ENCODE measurements around the gene PLSCR5.

Gene PLSCR5

GRCh38 chr3:146626403-146627122 lies 21.4 kb upstream of the PLSCR5 start:
- ChIA-PET POLR2A (no interaction called here), CTCF (interaction anchor here (0.7 kb wide), 1 partner anchor 37 kb away, joined by 3 read pairs; no protein-coding TSS in a partner anchor)
- TF ChIP-seq, protein P1, sequence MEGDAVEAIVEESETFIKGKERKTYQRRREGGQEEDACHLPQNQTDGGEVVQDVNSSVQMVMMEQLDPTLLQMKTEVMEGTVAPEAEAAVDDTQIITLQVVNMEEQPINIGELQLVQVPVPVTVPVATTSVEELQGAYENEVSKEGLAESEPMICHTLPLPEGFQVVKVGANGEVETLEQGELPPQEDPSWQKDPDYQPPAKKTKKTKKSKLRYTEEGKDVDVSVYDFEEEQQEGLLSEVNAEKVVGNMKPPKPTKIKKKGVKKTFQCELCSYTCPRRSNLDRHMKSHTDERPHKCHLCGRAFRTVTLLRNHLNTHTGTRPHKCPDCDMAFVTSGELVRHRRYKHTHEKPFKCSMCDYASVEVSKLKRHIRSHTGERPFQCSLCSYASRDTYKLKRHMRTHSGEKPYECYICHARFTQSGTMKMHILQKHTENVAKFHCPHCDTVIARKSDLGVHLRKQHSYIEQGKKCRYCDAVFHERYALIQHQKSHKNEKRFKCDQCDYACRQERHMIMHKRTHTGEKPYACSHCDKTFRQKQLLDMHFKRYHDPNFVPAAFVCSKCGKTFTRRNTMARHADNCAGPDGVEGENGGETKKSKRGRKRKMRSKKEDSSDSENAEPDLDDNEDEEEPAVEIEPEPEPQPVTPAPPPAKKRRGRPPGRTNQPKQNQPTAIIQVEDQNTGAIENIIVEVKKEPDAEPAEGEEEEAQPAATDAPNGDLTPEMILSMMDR (IDR thresholded peaks at IDR 0.05; ENCODE audit: insufficient read depth, low read length, missing control alignments), result no peak
- DNase-seq (ENCODE audit: low read depth, low spot score), result no peak
- H3K4me3 ChIP-seq (ENCODE audit: low read depth, low read length), result no peak overlapping the region

GRCh38 chr3:146625186-146625775 lies 20.1 kb upstream of the PLSCR5 start:
- no peak for DNase-seq (ENCODE audit: low read depth, low spot score)
- POLR2A ChIA-PET, result no interaction called here
- H3K4me3 ChIP-seq (ENCODE audit: low read depth, low read length), result no peak overlapping the region
- TF ChIP-seq, protein P1 (IDR thresholded peaks at IDR 0.05; ENCODE audit: insufficient read depth, low read length, missing control alignments), result no peak
- CTCF ChIA-PET, result no interaction called here

GRCh38 chr3:146621723-146622122 lies 16.6 kb upstream of the PLSCR5 start:
- no peak overlapping the region for H3K4me3 ChIP-seq (ENCODE audit: low read depth, low read length)
- TF ChIP-seq, protein P1 (IDR thresholded peaks at IDR 0.05; ENCODE audit: insufficient read depth, low read length, missing control alignments), result no peak
- ChIA-PET POLR2A (no interaction called here), CTCF (interaction anchor here (0.6 to 2.4 kb wide), 7 partner anchors 9 to 32 kb away, joined by 3 to 8 read pairs (median 5); no protein-coding TSS in a partner anchor)
- DNase-seq (ENCODE audit: low read depth, low spot score), result no peak

DNA sequence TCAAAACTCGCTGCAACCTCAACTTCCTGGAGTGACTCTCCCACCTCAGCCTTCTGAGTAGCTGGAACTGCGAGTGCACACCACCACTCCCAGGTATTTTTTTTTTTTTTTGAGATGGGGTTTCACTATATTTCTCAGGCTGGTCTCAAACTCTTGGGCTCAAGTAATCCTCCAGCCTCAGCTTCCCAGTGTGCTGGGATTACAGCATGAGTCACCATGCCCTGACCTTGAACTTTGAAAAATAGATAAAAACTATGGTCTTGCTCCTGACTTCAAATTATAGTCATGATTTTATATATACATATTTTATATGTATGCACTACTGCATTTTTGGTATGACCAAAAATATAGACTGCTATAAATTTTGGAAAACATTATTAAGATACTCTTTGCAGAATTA lies 6.9 kb upstream of the PLSCR5 start:
- ChIA-PET POLR2A (no interaction called here), CTCF (no interaction called here)
- no peak overlapping the region for H3K4me3 ChIP-seq (ENCODE audit: low read depth, low read length)
- DNase-seq (ENCODE audit: low read depth, low spot score), result no peak
- TF ChIP-seq, protein P1 (IDR thresholded peaks at IDR 0.05; ENCODE audit: insufficient read depth, low read length, missing control alignments), result no peak

GRCh38 chr3:146611096-146611495 lies 6.0 kb upstream of the PLSCR5 start:
- POLR2A ChIA-PET, result no interaction called here
- DNase-seq (ENCODE audit: low read depth, low spot score), result no peak
- TF ChIP-seq, protein P1 (IDR thresholded peaks at IDR 0.05; ENCODE audit: insufficient read depth, low read length, missing control alignments), result no peak
- no peak overlapping the region for H3K4me3 ChIP-seq (ENCODE audit: low read depth, low read length)
- CTCF ChIA-PET, result interaction anchor here (1.0 kb wide), 1 partner anchor 20 kb away, joined by 3 read pairs; no protein-coding TSS in a partner anchor

- no peak overlapping the region for H3K4me3 ChIP-seq (ENCODE audit: low read depth, low read length)
- POLR2A ChIA-PET, result no interaction called here
- no peak for DNase-seq (ENCODE audit: low read depth, low spot score)
- TF ChIP-seq, protein P1 (IDR thresholded peaks at IDR 0.05; ENCODE audit: insufficient read depth, low read length, missing control alignments), result no peak
- CTCF ChIA-PET, result interaction anchor here (0.8 to 1.5 kb wide), 3 partner anchors 9 to 38 kb away, joined by 3 to 5 read pairs (median 4); no protein-coding TSS in a partner anchor
Measured at GRCh38 chr3:146598535-146598934, 6.6 kb downstream of the PLSCR5 start.
